ENCODE data around the gene MYH13. TPM values are rescaled to one million over a fixed set of nuclear protein-coding genes. Genes with fewer than 3 reads are reported as not detected.

Gene MYH13
- not detected for total RNA-seq

DNA sequence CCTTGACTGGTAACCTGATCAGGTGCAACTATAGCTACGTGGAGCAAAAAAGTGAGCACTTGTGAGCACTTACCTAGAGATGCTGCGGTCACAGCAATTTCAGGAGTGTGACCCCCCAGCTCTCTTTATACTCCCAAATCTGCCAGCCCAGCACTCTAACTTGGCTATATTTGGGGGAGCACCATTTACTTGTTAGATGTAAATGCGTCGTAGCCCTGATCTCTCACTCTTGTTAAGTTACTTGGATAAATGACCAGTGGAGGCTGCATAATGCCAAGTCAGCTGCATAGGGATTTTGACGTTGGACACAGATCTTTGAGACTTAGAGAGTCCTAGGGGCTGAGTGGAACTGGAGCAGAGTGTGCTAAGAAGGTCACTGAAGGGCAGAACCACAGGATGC lies at the start of gene MYH13:
TSS of gene MYH13 (minus strand) at position 101 of the 400 bp plus-strand sequence. CDS start 8,476 bp downstream, outside the sequence.
- intact Hi-C loops (cut with DNase I; ENCODE audit: low total_unique reads), result loop anchor here (10.0 kb wide), 1 partner anchor 1068 kb away; no protein-coding TSS in a partner anchor
- WGBS, 2 donors, result 80% methylated on average over 5 of the region's 5 CpGs
- H3K4me3 ChIP-seq (ENCODE audit: low read depth, poor library complexity, severe bottlenecking), result no peak within 1 kb of the TSS
- DNase-seq (ENCODE audit: low spot score in 2 of 2), result no peak
- TF ChIP-seq POLR2A (IDR thresholded peaks at IDR 0.05), result no peak
- TF ChIP-seq, protein P1, sequence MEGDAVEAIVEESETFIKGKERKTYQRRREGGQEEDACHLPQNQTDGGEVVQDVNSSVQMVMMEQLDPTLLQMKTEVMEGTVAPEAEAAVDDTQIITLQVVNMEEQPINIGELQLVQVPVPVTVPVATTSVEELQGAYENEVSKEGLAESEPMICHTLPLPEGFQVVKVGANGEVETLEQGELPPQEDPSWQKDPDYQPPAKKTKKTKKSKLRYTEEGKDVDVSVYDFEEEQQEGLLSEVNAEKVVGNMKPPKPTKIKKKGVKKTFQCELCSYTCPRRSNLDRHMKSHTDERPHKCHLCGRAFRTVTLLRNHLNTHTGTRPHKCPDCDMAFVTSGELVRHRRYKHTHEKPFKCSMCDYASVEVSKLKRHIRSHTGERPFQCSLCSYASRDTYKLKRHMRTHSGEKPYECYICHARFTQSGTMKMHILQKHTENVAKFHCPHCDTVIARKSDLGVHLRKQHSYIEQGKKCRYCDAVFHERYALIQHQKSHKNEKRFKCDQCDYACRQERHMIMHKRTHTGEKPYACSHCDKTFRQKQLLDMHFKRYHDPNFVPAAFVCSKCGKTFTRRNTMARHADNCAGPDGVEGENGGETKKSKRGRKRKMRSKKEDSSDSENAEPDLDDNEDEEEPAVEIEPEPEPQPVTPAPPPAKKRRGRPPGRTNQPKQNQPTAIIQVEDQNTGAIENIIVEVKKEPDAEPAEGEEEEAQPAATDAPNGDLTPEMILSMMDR (IDR thresholded peaks at IDR 0.05), result no peak

DNA sequence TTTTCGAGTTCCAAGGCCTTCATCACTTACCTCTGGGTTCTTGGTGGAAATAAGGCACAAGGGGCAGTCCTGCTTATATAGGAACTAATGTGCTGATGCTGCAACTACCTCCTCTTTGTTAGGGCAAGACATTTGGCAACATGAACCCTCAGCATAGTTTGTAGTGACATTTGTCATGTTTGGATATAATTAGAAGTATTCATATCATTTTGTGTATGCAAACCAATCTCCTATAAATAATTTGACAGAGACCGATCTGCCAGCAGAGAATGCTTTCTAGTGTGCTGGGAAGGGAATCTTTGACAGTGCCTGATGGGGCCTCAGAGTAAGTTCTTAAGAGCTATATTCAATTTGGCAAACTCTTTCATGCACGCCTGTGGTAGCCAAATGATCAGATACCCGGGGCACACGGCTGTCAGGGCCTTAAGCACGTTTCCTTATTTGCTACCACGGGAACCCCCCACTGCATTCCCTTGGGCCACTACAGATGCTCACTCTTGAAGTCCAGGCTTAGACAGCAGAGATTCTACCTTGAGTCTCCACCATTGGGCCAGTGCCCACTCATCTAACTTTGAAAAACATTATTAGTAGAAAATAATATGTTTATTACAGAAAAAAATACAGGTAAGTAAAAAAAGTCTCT lies 49.2 kb upstream of the MYH13 start, which contains the start of gene MYH8:
TSS of gene MYH8 (minus strand) at position 51 of the 643 bp plus-strand sequence. CDS start 1,723 bp downstream, outside the sequence.
- WGBS, 2 donors, result 75 to 76% methylated on average over 7 of the region's 7 CpGs
- no peak for DNase-seq (ENCODE audit: low spot score in 2 of 2)
- intact Hi-C loops (cut with DNase I; ENCODE audit: low total_unique reads), result no loop called here

DNA sequence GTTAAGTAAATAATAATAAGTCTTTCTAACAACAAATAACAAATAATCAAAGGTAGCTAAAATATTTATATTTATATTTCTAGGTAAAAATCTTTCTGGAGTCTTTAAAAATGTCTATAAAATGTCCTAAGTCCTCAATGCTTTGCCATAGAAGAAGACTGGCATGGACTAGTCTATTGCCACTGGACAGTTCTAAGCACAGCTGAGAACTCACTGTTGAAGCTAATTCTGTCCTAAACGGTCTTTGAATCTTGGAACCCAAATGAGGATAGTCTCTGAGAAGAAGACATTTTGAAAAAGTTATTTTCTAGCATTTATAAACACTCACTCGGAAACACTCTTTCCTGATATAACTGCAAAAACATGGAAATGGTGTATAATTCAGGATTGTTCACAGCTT lies 48.4 kb upstream of the MYH13 start:
- intact Hi-C loops (cut with DNase I; ENCODE audit: low total_unique reads), result no loop called here
- WGBS, 2 donors, result 61 to 71% methylated on average over 2 of the region's 2 CpGs
- DNase-seq (ENCODE audit: low spot score in 2 of 2), result no peak
- no peak overlapping the region for H3K4me3 ChIP-seq (ENCODE audit: low read depth, poor library complexity, severe bottlenecking)
- TF ChIP-seq POLR2A (IDR thresholded peaks at IDR 0.05), result no peak
- TF ChIP-seq, protein P1 (IDR thresholded peaks at IDR 0.05), result no peak

More for the DNA sequence above, 49.2 kb upstream of the MYH13 start, which contains the start of gene MYH8:
- no peak within 1 kb of the TSS for H3K4me3 ChIP-seq (ENCODE audit: low read depth, poor library complexity, severe bottlenecking)
- TF ChIP-seq POLR2A (IDR thresholded peaks at IDR 0.05), result no peak
- TF ChIP-seq, protein P1 (IDR thresholded peaks at IDR 0.05), result no peak

DNA sequence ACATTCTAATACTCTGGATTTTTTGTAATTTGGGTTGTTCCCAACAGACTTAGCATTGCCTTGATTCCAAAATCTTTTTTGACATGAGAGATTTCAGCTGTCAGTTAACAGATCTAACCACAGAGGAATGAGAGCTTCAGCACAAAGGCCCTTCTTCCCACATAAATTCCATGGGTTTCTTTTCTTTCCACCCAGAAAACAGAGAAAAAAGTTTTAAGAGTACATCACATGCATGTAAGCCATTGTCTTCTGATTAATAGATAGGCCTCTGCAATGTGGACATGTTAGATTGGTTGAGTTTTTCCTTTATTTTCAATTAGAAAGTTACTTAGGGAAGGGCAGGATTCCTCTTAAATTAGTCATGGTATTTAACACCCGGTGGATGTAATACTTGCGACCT lies 48.0 kb upstream of the MYH13 start:
- intact Hi-C loops (cut with DNase I; ENCODE audit: low total_unique reads), result no loop called here
- no peak for DNase-seq (ENCODE audit: low spot score in 2 of 2)
- WGBS, 2 donors, result 65 to 73% methylated on average over 2 of the region's 2 CpGs
- no peak overlapping the region for H3K4me3 ChIP-seq (ENCODE audit: low read depth, poor library complexity, severe bottlenecking)
- no peak for TF ChIP-seq POLR2A (IDR thresholded peaks at IDR 0.05)
- TF ChIP-seq, protein P1 (IDR thresholded peaks at IDR 0.05), result no peak

DNA sequence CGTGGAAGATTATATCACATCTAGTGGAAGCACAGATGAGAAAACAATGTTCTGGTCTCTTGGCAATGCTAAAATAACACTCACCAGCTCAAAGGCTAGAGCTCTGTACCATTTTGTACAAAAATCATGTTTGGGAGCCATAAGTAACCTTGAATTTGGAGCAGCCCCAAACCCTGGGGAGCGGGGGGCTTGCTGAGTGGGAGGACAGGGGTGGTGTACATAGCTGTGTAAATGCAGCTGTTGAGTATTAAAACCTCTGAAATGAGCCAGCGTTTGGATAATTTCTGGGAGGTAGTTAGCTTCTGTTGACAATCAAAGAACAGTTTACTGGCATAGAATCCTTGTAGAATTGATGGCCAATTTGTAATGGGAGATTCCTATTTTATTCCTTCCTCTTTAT lies 44.6 kb upstream of the MYH13 start:
- 61 to 63% methylated on average over 3 of the region's 3 CpGs for WGBS, 2 donors
- intact Hi-C loops (cut with DNase I; ENCODE audit: low total_unique reads), result no loop called here
- TF ChIP-seq, protein P1 (IDR thresholded peaks at IDR 0.05), result no peak
- no peak for TF ChIP-seq POLR2A (IDR thresholded peaks at IDR 0.05)
- DNase-seq (ENCODE audit: low spot score in 2 of 2), result no peak
- no peak overlapping the region for H3K4me3 ChIP-seq (ENCODE audit: low read depth, poor library complexity, severe bottlenecking)

Data from lower leg skin (tissue), 4 donors.